Limb (tissue), 2 donors: ENCODE results near the gene VAT1L.

Source experiments
- DNase-seq, 2 donors: peaks; one replicate each; pipeline ENCODE4 v3.0.0-alpha.2; 2016; ENCODE audit errors: extremely low spot score in 2 of 2

VAT1L gene

DNA sequence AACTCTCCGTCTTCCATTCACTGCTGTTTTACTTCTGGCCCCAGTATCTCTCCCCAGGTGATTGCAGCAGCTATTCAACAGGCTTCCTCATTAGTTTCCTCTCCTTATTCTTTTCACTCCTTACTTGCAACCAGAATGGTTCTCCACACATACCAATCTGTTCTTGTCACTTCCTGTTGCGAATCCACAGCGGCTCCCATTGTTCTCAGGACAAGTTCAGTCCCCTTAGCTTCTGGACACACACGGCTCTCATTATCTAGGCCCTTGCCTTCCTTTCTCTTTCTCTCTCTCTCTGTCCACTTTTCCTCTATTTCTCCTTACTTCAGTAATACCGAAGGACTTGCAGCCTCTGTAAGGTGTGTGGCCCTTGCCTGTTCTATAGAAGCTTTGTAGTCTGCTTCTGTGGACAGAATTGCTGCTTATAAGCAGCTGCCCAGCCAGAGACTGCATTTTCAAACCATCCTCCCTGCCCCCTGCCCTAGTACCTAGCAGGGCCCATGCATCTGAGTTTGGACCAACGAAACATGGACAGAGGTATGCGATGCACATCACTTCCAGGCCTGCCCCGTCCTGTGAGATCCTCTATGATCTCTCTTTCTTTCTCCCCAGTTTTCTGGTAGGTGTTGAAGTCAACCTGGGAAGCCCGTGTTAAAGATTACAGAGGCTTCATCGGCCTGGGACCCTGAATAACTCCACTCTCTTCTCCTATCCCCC, 45.7 kb downstream of the VAT1L start:
- DNase-seq: peak in 1 of 2 donors; percentile 20

DNA sequence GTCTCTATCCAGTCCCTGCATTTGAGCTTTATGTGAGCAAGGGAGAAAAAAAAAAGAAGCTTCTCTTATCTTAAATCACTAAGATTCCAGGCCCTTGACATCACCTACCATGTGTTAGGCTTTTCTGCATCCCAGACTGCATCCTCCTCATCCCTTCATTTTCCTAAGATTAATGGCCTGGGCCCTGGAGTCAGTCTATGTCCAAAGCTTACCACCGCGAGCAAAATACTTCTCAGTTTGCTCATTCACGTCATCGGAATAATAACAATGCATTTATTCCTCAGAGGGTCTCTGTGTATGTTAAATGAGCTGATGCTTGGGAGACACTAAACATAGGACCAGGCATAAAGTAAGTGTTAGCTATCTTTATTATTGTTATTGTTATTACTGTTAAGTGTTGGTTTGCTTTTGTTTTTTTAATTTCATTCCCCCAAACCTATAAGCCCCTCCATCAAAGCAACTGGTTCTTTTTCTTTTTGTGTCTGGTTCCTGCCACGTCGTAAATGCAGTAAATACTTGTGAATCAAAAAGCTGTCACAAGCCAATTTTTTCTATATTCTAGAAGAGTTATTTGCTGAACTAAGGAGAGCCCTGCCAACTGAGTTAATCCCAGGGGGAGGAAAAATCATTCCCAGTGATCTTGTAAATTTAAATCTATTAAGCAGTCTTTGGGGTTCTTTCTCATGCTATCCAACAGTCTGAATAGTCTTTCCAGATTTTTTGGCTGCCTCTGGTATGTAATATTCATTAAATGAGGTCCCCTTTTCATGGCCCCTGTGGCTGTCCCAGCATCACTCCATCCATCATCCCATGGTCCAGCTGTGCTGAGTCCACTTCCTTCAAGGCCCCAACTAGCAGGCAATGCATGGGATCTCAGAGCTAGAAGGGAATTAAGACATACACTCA, 46.5 kb downstream of the VAT1L start:
- peak; percentile 49 to 65 for DNase-seq

DNA sequence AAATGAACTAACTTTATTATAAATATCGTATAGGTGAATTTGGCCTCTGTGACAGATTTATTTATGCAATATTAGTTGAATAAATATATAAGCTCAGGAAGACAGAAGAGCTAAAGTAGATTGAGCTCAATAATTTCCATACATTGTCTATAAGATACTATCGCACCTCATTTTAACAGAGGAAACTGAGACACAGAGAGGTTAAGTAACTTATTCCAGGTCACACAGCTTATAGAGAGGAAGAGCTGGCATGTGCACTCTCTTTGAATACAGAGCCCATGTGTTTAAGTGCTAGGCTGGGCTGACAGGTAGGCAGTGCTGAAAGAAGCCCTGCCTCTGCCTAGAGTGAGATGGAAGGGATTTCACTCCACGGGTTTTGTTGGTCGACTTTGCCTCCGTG, 48.4 kb downstream of the VAT1L start:
- no peak for DNase-seq

DNA sequence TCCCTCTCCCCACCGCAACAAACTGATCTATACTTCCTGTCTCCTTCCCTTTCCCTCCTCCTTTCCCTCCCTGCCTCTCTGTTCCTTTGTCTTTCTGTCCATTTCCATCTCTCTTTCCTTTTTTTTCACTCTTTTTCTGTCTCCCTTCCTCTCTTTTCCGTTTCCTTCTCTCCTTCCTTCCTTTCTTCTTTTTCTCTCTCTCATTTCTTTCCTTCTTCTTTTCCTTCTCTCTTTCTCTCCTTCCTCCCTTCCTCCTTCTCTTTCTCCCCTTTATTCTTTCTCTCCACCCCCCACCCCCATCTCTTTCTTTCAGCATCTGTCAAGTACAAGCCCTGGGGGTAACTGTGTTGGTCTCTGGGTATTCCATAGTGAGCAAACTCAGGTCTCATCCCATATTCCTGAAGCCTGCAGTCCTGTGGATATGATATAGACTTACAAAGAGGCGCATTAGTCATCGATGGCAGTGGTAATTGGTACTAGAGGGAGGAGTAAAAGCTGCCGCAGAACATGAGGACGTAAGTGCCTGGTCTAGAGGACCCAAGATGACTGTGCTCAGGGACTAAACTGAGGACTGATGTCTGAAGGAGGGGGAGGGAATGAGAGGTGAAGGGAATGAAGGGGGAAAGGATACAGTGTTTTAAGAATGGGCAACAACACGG, 50.4 kb downstream of the VAT1L start:
- DNase-seq: no peak

DNA sequence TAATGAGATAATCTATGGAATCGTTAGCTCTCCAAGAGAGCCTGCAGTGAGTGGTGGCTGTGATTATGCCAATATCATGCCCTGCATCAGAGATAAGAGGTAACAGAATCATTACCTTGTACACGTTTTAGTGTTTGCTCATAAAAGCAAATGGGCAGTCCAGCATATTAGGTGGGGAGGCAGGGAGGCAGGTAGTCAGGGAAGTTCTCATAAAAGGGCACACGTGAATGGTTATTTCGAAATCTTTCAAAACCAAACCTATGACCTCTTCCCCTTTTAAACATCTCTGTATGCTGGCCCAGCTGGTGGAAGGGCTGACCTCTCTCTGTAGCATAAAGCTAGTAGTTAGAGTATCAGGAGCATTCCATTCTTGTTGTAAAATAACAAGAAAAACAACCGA, 51.7 kb downstream of the VAT1L start:
- DNase-seq: no peak

DNA sequence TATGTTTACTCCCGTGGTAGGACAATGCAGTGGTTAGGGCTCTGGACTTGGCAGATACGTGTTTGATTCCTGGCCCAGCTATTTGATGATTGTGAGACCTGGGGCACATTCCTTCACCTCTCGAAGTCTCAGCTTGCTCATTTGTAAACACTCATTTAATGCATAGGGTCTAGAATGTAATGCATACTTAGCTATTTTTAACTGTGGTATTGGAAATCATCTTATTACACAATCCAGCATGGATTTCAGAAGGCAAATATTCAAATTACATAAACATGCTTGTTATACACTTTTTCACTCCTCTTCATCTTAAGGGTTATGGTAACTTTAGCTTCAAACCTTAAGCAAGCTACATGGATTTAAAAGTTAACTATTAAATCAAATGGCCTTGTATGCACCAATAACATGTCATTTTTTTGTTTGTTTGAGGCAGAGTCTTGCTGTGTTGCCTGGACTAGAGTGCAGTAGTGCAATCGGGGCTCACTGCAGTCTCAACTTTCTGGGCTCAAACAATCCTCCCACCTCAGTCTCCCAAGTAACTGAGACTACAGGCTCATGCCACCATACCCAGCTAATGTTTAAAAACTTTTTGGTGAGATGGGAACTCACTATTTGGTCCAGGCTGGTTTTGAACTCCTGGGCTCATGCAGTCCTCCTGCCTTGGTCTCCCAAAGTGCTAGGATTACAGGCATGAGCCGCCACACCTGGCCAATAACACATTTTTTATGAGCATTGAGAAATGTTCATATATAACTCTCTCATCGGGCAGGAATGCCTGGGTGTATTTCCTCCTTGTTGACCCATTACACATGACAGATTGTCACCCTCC, 52.5 kb downstream of the VAT1L start:
- DNase-seq: no peak

DNA sequence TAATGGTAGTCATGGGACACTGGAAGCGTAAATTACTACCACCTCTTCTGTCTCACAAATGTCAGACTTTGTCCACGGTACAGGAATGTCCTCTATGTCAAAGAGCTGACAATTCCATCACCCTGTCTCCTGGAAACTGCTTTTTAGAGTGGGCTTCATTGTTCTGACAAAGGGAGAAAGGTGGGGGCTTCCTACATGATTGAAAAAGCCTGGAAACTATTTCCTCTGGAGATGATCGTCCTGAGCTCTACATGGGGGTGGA, 53.1 kb downstream of the VAT1L start:
- DNase-seq: no peak

DNA sequence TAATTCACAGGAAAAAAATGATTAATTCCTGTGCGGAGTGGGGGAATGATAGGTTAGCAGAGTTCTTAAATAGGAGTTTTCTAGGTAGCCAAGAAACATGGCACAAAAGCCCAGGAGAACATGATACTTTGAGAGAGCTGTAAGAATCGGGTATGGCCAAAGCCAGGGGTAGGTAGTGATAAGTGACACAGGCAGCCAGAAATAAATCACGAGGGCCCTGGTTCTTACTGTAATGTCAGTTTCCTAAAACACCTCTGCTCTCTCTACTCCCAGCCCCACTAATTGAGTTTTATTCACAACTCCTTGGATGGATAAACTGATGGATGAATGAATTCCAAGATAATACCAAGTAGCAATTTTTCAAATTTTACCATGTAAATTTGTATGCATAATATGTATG, 54.1 kb downstream of the VAT1L start:
- no peak for DNase-seq

DNA sequence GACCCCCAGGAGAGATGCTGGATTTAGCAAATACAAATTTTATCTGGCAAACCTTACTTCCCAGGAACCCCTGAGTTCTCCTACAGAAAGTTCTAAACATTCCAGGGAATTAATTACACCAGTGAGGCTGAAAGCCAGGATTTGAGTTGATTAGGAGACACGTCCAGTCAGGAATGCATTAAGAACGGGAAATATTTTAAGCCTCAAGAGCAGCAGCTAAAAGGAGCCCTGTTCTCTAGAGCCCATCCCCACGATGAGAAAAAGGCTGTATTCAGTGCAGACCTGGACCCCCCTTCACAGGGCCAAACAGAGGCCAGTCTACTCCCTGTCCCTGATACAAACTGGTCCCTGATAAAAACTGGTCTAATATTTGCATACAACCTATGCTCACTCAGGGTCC, 55.0 kb downstream of the VAT1L start:
- DNase-seq: no peak

DNA sequence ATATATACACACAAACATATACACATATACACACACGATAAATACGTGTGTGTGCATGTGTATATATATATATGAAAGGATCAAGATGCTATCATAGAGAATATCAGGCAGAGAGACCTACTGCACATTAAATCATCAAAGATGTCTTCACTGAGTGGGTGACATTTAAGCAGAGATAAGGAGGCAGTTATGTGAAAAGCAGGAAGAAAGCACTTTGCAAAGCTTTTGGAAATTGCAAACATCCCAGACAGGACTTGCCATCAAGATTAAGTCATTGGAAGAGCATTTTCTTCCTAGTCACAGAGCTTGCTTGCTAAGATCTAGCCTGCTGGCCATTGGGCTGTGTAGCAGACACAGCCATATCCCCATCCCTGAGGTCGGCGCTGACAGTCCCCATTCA, 56.4 kb downstream of the VAT1L start:
- no peak for DNase-seq

DNA sequence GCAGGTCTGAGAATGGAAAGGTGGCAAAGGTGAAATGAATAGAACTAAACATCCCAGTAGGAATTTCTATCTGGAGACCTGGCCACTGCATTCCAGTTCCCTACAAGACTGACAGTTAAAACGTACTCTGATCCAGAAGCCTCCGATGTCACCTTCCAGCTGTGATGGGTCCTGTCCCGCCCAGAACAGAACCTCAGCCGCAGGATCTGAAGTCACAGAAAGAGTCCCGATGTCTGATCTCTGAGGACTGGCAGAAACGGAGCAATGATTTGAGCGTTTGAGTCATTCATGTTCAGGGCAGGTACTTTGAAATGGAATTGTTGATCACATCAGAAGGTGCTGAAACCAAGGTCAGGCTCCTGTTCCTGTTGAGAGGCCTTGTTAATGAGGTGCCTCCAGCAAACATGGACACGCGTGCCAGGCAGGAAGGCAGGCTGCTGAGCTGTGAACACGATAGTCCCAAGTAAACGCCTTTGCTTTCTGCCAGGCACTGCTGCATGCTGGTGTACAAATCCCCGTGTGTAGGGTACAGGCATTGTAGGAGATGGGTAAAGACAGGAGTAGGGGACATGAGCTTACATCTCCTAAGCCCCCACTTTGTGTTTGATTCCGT, 61.4 kb downstream of the VAT1L start:
- no peak for DNase-seq

DNA sequence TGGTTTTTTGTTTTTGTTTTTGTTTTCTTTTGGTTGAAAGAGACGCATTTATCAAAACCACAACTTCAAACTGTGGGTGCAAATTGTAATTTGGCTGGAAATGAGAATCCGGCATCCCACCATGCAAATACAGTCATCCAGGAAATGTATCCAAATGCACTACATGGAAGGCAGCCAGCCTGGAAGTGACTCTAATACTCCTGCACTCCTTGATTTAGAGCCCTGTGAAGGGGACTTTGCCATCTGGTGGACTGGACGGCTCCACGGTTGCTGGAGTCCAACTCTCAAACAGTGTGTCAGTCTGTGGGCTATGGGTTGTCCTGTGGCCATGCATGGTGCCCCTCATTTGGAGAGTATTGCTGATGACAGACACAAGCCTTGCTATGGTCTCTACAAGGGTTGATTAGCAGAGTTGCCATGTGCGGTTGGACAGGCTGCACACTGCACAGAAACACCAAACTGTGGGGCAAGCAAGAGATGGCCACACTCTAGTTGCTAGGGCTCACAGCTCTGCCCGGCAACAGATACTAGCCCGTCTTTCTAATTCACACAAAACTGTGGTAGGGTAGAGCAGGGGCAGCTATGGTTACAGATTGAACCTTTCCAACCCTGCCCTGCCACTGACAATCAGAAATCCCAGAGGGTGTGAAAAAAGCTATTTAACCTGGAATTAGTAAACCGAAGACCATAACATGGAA, 62.4 kb downstream of the VAT1L start:
- no peak for DNase-seq

DNA sequence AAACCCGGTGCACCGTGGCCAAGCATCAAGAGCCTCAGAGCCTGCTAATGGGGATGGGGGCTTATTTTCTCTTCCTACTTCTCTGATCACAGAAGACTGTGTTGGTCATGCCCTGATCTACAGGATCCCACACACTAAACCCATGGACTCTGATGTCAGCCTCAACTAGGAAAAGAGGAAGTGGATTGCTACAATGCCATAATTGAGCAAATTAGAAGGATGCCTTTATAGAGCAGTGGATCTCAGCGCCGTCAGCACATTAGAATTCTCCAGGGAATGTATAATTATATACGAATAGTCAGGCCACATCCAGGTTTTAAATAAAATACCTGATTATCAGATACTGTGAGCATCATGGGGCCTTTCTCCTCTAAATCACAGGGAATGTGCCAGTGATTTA, 64.8 kb downstream of the VAT1L start:
- no peak for DNase-seq

DNA sequence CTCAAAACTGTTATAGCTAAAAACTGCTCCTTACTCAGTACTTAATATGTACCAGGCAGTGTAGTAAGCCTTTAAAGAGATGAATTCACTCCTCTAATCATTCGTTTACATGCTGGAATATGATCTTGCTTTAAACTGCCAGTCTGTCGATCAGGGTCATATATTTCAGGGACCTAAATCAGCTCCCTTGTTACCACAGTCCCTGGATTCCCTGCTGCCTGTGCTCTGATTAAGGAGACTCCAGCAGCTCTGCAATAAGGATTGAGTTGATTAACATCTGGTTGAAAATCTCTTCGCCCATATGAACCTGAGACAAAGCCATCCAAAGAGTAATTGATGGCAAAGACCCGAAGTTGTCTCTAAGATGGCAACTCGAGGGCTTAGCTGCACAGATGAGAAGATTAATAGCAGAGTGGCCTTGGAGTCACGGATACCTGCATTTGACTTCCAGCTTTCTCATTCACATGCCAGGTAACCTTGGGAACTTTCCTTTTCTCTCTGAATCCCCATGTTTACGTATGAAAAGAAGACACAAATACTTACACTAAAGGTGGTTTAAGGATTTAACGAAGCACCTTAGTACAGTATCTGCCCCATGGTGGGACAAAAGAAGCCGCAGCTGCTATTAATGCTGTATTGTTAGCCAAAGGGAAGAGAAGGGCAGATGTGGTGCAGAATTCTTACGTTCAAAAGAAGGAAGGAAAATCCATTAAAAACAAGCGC, 68.2 kb downstream of the VAT1L start:
- DNase-seq: no peak

DNA sequence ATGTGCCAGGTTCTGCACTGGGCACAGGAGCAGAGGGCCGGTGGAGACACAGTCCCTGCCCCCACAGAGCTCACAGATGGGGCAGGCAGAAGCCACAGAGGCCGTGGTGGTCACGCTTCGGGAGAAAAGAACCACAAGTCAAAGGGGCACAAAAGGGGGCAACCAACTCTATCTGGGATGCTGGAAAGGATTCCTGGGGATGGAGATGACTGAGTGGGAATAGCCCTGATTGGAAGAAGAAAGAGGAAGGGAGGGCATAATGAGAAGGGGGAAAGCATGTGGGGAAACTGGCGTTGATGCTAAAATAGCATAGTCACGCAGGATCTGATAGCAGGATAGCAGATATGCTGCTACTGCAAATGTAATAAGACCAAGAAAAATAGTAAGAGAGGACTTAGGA, 69.7 kb downstream of the VAT1L start:
- DNase-seq: no peak

DNA sequence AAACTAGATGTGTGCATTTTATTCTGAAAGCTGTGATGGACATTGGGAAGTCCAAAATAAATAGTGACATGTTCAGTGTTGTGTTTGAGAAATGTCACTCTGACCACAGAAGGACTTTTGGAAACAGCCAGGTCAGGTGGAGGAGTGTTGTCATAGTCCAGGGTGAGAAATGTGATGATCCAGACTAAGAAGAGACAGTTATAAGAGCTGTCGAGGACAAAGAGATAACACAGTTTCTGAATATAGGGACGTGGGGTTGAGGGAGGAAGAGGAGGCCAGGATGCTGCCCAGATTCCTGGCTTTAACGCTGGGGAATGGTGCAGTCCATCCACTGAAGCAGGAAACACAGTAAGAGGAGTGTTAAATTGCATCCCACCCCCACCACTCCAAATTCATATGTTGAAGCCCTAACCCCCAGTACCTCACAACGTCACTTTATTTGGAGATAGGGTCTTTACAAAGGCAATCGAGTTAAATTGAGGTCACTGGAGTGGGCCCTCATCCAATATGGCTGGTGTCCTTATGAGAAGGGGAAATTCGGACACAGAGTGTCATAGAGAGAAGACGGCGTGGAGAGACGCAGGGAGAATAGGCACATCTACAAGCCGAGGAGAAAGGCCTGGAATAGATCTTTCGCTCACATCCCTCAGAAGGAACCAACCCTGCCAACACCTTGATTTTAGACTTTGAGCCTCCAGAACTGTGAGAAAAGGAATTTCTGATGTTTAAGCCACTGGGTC, 71.3 kb downstream of the VAT1L start:
- no peak for DNase-seq

DNA sequence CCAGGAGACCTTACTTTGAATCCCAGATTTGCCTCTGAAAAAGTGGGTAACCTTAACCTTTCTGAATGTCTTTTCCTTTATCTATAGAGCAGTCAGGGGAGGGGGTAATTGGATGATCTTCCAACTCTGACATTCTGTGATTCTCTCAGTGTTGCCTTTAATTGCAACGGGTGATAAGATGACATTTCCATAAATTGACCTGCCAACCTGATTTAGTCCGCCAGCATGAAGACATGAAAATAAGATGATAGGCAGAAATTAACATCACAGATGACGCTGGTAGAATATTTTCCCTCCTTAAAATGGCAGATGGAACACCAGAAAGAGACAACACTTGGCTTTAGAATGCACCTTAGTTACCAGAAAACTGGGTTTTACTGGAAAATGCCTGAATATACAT, 72.6 kb downstream of the VAT1L start:
- DNase-seq: no peak

DNA sequence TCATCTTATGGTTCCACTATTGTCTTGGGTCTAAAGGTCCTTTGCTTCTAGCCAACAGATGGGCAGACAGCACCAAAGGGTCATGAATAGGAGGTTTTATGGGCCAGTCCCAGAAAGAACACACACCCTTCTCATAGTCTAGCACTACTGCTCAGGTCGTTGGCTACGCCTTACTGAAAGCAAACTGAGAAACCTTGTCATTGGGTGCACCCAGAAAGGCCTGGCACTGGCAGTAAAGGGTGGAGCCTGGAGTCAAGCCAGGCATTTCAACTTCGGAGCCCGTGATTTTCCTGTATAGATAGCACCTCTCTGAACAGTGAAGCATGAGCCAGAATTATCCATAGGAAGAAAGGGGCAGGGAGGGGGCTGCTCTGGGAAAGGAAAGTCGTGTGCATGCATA, 74.9 kb downstream of the VAT1L start:
- no peak for DNase-seq

DNA sequence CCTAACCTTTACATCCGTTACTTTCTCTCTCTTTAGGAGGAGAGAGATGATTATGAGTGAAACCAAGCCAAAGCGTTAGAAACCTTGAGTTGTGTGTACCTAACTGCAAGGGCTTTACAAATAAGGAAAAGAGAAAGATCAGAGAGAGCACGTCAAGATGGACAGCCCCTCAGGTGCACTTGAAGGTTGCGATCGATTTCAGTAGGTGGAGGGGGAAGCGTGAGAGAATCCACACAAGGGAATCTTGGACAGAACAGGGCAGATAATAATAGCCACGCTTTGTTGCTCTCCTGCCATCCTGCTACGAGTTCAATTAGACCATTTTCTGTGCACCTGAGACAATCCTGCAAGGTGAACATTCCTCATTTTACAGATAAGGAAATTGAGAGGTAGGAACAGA, 78.4 kb downstream of the VAT1L start:
- DNase-seq: no peak
